ENCODE data around the gene VWC2L.

DNA sequence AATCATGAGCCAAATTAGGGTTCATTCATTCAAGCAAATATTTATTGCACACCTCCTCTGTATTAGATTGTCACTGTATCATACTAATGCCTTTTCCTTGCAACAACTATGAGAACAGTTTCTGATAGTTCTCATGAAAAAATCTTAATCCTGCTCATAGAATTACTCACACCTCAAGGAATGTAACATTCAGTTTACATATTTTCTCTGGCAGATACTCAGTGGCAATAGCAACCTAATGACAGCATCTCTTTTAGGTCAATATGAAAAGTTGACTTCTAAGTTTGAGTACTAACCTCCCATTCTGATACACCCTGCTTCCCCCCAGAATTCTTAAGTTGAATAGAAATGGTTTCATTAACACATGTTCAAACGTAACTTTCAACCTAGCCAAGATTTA lies 132.0 kb downstream of the VWC2L start:
- TF ChIP-seq, protein P1, sequence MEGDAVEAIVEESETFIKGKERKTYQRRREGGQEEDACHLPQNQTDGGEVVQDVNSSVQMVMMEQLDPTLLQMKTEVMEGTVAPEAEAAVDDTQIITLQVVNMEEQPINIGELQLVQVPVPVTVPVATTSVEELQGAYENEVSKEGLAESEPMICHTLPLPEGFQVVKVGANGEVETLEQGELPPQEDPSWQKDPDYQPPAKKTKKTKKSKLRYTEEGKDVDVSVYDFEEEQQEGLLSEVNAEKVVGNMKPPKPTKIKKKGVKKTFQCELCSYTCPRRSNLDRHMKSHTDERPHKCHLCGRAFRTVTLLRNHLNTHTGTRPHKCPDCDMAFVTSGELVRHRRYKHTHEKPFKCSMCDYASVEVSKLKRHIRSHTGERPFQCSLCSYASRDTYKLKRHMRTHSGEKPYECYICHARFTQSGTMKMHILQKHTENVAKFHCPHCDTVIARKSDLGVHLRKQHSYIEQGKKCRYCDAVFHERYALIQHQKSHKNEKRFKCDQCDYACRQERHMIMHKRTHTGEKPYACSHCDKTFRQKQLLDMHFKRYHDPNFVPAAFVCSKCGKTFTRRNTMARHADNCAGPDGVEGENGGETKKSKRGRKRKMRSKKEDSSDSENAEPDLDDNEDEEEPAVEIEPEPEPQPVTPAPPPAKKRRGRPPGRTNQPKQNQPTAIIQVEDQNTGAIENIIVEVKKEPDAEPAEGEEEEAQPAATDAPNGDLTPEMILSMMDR (IDR thresholded peaks at IDR 0.05) = no peak
- no peak for TF ChIP-seq POLR2AphosphoS5 (IDR thresholded peaks at IDR 0.05)
